ENCODE measurements around the gene MFAP2.

Gene MFAP2, protein sequence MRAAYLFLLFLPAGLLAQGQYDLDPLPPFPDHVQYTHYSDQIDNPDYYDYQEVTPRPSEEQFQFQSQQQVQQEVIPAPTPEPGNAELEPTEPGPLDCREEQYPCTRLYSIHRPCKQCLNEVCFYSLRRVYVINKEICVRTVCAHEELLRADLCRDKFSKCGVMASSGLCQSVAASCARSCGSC

DNA sequence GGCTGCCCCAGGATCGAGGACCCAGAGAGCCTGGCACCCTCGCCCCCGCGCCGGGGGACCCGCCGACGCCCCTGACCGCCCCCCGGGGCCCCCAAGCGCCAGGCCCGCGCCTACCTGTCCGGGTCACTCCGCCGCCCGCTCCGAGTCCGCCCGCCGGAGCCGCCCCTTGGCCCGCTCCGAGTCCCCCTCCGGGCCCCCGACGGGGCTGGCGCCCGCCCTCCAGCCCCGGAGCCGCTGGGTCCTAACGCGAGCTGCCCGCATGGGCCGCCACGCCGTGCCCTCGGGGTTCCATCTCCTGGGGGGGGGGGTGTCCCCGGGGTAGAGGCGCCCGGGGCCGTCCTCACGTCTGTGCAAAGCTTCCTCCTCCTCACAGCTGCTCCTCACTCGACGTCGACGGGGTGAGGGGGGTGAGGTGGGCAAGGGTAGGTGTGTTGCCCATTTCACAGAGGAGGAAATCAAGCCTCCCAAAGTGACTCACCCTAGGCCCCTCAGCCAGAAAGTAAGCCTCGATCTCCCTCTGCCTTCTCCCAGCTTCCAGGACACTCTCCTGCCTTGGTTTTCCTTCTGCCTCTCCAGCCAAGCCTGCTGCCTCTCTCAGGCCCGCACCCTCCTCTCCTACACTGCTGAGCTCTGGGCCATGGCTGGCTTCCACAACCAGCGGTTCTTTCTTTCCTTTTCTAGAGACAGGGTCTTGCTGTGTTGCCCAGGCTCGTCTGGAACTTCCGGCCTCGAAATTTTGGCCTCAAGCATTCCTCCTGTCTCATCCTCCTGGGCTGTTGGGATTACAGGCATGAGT lies at the start of gene MFAP2:
Gene MFAP2 (minus strand): TSS at position 148 of the 796 bp plus-strand sequence. CDS start 2,347 bp downstream, outside the sequence.
- no peak for DNase-seq

DNA sequence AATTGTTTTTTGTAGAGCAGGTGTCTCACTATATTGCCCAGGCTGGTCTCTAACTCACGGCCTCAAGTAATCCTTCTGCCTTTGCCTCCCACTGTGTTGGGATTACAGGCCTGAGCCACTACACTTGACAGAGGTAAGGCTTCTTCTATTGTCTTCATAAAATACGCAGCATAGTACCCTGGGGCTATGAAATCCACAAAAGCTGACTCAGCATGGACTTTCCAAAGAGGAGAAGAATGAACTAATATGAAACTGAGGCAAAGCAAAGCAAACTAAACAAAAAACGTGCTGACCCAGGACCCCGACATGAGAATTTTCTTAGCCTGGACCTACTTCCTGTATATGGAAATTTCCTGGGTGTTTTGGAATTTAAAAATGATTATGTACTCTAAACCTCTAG lies 49.8 kb upstream of the MFAP2 start:
- DNase-seq = no peak

DNA sequence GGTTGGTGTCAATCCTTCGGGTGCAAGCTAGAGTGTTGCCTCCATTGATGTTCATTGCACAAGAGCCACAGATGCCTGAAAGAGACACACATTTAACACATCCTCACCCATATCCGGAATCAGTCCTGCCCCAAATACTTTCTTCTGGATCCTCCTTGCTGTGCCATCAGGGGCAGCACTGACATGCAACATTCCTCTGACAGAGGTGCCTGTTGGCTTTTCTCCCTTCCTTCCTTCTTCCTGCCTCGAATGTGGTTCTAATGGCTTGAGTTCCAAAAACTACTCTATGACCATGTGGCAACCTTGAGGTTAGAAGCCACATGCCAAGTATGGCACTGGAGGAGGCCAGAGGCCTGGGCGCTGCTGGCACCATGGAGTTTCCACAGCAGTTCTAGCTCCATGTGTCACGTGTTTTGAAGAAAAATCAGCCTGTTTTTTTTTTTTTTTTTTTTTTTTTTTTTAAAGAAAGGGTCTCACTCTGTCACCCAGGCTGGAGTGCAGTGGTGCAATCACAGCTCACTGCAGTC lies 48.3 kb upstream of the MFAP2 start:
- no peak for DNase-seq

DNA sequence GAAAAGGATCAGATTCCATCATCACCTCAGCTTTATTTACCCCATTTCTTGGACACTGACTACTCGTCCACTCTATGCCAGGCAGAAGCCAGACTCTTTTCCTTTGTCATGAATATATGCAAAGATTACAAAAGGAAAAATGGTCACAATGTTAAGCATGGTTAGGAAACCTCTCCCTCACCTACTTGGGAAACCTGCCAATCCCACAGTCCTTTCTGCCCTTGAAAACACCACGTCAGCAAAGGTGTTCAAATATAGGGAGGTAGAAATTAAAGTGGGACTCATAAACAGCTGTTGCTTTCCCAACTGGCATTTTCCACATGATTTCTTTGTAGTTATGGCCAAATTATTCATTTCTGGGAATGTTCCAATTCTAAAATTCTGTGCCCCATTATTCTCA lies 47.5 kb upstream of the MFAP2 start:
- DNase-seq = no peak

DNA sequence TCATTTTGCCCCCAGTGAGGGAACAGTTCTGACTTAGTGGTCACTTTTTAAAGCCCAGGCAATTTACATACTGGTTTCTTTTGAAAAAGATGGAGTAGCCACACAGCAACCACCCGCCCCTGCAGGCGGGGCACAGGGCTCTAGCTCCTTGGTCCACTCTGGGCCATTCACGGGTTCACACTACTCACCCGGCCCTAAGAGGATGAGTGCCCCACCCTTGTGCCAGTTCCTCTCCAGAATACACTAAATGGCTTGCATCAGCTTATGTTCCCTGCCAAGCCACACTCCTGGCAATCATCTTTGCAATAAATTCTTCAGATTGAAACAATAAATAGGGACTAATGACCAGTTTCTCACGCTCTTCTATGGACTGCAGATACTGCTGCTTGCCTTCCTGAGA lies 47.0 kb upstream of the MFAP2 start:
- DNase-seq = no peak

DNA sequence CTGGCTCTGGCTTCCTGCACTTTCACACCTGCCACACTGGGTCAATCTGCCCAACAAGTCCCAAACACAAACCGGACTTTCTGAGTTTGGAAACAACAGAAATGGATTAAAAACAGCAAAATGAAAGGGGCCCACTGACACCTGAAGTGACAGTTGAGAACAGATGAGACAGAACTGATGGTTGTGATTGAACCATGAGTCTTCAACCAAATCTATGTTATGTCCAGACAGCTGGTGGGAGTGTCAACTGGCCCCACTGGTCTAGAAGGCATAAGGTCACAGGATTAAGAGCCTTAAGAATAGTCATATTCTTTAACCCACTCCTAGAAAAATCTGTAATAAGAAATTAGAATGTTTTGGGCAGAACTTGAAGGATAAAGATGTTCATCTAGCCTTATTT lies 44.3 kb upstream of the MFAP2 start:
- no peak for DNase-seq

DNA sequence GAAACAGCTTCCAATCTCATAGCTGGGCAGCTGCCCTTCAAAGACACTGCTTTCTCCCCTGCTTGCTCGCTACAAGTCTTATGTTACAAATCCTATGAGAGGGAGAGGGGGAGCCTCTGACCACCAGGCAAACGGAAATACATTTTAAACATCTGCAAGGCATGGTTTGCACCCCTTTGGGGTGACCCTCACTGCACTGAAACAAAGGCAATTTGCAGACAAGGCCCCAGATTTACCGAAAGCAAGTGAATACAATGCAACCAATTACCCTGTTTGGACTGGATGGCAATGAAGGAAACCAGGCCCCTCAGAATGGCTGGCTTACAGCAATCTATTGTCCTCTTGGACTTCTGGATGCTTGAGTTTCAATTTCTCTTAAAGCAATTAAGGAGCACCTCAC lies 43.2 kb upstream of the MFAP2 start:
- DNase-seq = no peak

DNA sequence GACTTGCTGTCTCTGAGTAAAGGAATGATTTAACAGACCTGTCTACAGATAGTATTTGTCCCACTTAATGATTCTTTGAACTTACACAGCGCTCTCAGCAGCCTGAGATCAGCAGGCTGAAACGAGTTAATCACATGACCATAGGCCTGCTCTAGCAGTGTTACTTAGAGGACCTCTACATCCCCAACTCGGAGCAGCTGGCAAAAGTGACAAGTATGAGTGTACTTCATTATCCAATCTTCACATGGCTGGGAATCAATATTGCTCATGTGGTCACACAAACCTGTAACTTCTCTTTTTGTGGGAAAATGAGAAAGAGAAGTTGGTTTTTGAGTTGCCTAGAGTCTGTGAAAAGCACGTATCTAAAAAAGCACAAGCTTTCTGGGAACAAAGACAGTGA lies 42.7 kb upstream of the MFAP2 start:
- DNase-seq = no peak

DNA sequence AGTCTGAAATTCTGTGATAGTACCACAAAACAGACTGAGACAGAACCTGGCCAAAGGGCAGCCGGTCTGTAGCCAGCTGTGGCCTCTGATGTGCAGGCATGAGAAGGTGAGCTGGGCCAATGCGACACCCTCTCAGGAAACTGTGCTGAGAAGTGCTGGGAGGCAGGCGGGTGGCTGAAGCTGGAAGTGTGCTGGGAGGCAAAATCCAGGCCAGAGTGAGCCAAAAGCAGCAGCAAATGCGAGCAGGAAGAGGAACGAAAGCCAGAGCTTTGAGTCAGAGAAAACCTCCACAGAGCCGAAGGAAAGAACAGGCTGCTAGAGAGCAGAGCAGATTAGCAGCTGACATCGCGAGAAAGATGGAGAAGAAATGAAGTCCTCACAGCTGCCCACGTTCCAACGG lies 41.5 kb upstream of the MFAP2 start:
- no peak for DNase-seq

DNA sequence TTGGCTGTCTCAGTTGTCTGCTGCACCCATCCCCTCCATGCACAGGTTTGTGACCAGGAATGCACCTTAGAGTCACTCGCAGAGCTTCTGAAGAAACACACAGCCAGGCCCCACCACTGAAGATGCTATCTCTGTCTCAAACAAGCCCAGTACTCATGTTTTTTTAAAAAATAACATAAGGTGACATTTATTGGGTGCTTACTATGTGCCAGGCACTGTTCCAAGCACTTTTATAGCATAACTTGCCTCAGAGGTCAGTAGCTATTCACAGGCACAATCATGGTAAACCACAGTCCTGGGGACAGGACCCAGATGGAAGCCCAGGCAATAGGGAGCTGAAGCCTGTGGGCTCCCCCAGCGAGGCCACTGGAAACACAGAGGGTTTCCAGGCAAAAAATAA lies 40.1 kb upstream of the MFAP2 start:
- DNase-seq = no peak

DNA sequence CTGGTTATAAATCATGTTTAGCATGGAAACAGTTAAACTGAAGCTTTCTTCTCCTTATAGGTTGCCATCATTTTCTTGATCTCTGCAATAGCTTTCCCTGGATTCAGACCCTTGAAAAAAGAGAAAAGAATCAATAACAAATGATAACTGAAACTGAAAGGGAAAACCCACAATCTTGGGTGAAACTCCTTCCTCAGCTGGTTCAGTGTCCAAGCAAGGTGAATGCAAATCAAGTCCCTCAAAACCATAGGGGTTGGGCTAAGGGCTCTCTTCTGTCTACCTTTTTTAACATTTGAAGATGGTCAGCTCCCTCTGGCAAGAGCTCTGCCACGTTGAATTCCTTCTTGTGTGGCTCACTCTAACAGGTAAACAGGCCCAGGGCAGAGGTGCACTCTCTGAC lies 38.4 kb upstream of the MFAP2 start:
- DNase-seq = no peak

DNA sequence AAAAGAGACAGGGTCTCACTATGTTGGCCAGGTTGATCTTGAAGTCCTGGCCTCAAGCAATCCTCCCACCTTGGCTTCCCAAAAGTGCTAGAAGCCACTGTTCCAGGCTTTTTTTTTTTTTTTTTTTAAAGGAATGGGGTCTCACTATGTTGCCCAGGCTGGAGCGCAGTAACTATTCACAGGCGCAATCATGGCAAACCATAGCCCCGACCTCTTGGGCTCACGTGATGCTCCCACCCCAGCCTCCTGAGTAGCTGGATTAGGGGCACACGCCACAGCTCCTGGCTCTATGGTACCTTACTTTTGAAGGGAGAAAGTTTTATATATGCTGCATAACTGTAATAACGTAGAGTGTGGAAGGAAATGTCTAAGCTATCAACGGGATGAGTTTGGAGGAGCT lies 37.0 kb upstream of the MFAP2 start:
- no peak for DNase-seq

DNA sequence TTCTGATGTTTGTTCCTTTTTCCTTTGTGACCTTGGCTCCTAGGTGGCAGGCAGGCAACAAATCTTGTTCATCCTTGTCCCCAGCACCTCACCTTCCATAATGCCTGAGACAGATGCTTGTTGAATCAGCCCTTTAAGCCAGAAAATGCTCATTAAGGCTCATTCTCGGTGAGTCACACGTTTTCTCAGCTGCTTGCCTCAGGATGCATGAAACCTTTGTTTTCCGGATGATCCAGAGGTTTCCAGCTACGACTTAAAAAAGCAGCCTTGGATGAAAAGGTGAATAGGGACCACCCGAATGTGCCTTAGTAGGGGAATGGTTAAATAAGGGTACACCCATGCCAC lies 35.9 kb upstream of the MFAP2 start:
- no peak for DNase-seq

DNA sequence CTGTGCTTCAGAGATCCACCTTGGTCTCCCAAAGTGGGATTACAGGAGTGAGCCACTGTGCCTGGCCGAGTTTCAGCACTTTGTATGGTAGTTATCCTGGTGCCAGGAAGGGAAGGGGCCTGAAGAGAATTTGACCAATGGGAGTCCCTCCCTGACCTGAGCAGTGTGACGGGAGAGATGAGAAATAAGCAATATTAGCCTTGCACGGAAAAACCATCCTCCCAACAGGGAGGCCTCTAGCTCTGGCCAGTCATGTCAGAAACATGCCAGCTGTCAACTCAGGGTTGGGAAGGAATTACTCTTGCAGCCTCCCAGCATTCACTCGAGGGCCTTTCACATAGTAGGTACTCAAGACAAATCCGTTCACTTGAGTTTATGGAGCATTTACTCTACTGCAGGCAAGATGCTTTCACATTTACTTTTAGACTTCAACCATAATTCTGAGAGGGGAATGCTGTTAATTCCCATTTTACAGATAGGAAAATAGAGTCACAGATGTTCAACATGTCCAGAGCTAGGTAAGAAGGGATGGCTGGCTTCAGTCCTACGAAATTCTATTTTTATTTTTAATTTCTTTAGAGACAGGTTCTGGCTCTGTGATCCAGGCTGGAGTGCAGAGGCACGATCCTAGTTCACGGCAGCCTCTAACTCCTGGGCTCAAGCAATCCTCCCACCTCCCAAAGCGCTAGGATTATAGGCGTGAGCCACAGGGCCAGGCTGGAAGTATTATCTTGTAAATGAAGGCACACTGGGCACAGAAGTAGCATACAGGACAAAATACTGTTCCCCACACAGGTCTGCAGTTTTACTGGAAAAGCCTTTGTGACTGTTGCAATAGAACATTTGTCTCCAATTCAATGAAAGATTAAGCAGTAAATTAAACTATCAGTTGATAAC lies 34.5 kb upstream of the MFAP2 start:
- no peak for DNase-seq

DNA sequence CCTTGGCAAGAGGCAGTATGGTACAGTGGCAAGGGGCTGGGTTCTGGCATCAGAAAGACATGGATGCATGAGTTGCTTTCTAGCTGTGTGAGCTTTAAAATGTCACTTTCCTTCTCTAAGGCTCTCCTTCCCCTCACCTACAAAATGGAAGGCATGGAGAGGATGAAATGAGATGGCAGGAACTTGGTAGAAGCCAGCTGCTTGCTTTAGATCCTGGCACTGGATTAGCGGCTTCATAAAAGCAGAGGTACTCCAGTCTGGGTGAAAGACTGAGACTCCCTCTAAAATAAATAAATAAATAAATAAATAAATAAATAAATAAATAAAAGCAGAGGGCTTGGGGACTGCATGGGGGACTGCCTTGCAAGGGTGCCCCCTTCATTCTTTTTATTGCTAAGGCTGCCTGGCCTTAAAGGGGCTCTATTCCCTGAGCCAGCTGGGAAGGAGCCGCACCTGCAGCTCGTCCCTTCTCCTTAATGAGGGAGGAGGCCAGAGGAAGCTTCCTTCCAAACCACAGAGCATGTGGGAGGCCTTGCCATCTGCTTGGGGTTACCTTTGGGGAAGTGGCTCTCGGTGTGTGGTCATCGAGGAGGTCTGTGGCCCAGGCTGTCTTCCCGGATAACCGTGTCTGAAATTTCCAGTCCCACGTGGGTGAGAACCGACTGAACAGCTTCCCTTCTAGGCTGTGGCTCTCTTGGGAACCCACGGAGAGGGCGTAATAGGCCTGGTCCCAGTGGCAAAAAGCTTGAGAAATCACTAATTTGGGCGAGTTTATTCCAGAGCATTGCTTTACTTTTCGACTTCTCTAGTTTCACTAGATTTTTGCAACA lies 33.3 kb upstream of the MFAP2 start:
- no peak for DNase-seq

DNA sequence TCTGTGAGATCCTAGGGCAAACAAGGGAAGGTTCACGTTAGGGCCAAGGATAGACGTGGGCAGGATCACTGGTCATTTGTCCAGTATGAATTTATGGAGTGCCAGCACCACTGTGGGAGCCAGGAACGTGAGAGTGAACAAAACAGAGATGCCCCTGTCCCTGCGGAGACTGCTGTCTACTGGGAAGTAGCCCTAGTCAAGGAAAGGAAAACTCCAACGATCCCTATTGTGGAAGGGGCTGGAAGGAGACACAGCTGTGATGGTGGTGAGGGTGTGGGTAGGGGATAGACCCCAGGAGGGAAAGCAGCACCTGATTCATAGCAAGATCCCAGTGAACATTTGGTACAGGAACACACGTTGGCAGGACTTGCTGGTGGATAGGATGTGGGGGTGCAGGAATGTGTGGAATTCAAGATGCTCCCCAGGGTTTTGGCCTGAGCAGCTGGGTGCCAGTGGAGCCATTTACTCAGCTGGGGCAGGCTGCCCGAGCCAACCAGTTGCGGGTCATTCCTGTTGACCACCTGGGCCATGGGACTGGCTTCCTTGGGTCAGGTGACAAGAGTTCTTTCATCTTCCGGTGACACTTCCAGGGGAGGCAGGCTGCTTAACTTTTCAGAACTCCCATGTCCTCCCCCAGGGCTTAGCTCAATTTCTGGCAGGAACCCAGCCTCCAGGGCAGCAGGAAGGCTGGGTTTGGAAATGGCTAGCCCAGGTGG lies 32.5 kb upstream of the MFAP2 start:
- no peak for DNase-seq

DNA sequence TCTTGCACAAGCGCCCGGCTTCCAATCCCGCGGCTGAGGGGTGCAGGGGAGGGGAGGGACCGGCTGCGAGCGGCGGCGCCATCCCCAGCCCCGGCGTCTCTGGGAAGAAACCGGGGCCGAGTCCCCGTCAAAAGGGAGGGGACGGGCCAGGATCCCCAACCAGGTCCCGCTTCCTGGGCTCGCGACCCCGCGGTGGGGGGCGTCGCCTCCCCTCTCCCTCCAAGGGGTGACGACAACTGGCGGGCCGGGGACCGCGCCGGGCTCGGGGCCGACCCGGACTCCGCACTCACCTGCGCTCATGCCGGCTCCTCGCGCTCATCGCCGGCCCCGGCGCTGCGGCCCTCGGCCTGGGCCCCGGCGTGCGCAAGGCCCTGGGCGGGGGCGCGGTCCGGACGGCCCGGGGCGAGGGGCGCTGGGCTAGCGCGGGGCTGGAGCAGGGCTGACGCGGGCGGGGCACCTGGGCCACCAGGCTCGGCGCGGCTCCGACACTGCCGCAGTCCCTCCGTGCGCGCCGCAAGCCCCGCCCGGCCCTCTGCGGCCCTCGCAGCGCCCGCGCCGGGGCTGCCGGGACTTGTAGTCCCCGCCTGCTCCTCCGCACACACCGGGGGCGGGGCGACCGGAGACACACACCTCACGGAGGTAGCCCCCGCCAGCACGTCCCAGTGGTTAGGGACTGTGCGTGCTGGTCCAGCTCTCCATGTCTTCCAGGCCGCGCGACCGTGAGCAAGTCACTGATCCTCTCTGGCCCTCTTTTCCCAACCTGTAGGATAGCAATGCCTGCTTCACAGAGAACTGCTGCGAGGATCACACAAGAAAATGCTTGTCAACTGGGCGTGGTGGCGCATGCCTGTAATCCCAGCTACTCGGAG lies 31.3 kb upstream of the MFAP2 start, which contains the start of gene ATP13A2:
Gene ATP13A2 (minus strand): TSS at position 490 of the 869 bp plus-strand sequence. CDS start 190 bp downstream, at position 300.
- DNase-seq = peak; percentile 83

DNA sequence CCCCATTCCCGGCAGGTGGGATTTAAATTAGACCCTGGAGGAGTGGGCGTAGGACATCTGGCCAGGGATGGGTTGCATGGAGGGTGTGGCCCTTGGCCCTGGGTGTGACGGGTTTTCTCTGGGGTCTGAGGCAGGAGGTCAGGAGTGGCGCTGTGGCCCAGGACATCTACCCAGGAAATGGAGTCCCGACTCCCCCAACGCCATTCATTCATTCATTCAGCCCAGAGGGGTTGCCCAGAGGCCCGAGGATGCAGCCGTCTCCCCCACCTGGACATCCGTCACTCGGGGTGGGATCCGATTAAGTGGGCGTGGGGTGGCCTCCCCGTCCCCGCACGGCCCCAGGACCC lies 30.6 kb upstream of the MFAP2 start:
- no peak for DNase-seq

DNA sequence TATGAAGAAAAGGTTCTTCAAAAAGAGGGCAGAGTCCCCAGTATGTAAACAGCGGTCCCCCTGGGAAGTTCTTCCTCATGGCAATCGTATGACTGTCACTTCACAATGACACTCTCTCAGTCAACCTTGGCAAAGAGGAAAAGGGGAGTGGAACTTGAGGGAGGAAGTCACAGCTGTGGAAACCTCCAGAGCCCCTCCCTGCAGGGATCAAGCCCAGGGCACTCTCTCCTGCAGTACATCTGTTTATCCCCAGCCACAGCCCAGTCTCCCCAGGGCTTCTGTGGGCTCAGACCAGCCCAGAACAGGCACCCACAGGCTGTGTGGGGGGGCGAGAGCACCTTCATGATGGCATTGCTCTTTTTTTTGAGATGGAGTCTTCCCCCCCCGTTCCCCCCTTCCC lies 29.3 kb upstream of the MFAP2 start:
- no peak for DNase-seq

DNA sequence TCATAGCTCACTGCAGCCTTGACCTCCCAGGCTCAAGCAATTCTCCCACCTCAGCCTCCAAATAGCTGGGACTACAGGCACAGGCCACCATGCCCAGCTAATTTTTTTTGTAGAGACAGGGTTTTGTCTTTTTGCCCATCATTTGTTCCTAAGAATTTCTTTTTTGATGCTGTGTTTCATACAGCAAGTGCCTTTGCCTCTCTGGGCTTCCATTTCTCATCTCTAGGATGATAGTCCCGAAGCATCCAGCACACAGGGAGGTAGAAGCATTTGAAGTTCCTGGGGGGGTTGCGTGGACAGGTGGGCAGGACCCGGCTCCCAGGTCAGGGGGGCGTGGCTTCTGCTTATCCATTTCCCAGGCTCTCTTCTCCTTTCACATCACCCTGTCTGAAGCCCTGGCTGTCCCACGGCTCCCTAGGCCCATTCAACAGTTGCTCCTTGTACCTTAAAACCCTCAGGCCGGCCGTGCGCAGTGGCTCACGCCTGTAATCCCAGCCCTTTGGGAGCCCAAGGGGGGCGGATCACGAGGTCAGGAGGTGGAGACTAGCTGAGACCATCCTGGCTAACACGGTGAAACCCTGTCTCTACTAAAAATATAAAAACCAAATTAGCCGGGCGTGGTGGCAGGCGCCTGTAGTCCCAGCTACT lies 27.9 kb upstream of the MFAP2 start:
- no peak for DNase-seq

Measured in stimulated activated CD4-positive, alpha-beta T cell treated with anti-CD3 and anti-CD28 coated beads, Interleukin-12 subunit alpha, Interleukin-12 subunit beta, amount 100 ng/mL, for 4 hours (primary cell).